Prostate gland (tissue), 2 donors: ENCODE results near the gene RBBP9.

Experiments used
- CTCF ChIP-seq, 4 experiments: fragments of 200-600 bp in 2 of 4; fragments of 450-650 bp in 2 of 4; sonication (generic) in 2 of 4; IDR thresholded peaks; 1 replicate in 3 of 4; 2 replicates in 1 of 4; pipeline ENCODE4 v1.5.1; 2016 to 2019; ENCODE audit warnings: antibody characterized with exemption in 4 of 4, mild to moderate bottlenecking in 2 of 4, moderate library complexity in 2 of 4
- POLR2A ChIP-seq: fragments of 450-650 bp; IDR thresholded peaks from one replicate; pipeline ENCODE4 v1.6.1; 2016; ENCODE audit warnings: antibody characterized with exemption, mild to moderate bottlenecking

GRCh38 chr20:18514127-18514526, 17.1 kb upstream of the RBBP9 start:
- no peak for TF ChIP-seq CTCF (IDR thresholded peaks at IDR 0.05)
- no peak for TF ChIP-seq POLR2A
